ENCODE results near the gene FZD8. TPM values are rescaled to one million over a fixed set of nuclear protein-coding genes. Genes with fewer than 3 reads are reported as not detected.

The FZD8 gene
- total and polyA plus RNA-seq, 4 donors, result 6.5 to 20.8 (median 7.6) TPM

DNA sequence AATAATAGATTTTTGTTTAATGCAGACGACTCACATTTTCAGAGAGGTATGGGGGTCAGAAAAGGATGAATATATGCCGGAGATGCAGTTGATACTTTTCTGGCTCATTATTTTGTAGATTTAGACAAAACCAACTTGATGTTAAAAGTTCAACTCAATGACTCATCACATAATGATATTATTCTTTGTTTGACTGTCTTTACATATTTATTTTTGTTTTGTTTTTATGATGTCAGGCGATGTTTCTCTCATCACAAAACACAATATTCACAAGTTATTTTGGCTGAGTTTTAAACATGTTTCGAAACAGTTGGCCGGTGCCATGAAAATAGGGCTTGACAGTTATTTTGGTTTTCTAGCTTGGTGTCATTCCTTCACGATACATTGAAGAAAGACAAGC, 35.7 kb downstream of the FZD8 start:
- no peak overlapping the region for H3K4me3 ChIP-seq
- peaks cover 0 to 12% (median 4%) of the 10 kb centered on the region in 3 donors for H3K27me3 ChIP-seq (ENCODE audit: control insufficient read depth in 3 of 3, insufficient read depth in 3 of 3, low read length in 2 of 3)
- TF ChIP-seq, protein P1, sequence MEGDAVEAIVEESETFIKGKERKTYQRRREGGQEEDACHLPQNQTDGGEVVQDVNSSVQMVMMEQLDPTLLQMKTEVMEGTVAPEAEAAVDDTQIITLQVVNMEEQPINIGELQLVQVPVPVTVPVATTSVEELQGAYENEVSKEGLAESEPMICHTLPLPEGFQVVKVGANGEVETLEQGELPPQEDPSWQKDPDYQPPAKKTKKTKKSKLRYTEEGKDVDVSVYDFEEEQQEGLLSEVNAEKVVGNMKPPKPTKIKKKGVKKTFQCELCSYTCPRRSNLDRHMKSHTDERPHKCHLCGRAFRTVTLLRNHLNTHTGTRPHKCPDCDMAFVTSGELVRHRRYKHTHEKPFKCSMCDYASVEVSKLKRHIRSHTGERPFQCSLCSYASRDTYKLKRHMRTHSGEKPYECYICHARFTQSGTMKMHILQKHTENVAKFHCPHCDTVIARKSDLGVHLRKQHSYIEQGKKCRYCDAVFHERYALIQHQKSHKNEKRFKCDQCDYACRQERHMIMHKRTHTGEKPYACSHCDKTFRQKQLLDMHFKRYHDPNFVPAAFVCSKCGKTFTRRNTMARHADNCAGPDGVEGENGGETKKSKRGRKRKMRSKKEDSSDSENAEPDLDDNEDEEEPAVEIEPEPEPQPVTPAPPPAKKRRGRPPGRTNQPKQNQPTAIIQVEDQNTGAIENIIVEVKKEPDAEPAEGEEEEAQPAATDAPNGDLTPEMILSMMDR (IDR thresholded peaks at IDR 0.05; ENCODE audit: control extremely low read depth, extremely low read depth), result no peak
- no peak overlapping the region for H3K9ac ChIP-seq (ENCODE audit: insufficient read depth in 1 of 2, low read length in 2 of 2)
- H3K9me3 ChIP-seq (ENCODE audit: control insufficient read depth in 4 of 4, insufficient read depth in 3 of 4, low read length in 3 of 4), result peaks cover 0 to 14% (median 0%) of the 10 kb centered on the region in 4 donors
- no peaks in the 10 kb centered on the region for H3K36me3 ChIP-seq (ENCODE audit: control insufficient read depth in 4 of 4, insufficient read depth in 4 of 4, low read length in 4 of 4)
- DNase-seq (peak; percentile 43 to 92 (median 89)), ATAC-seq (ENCODE audit: insufficient read depth, low FRiP score) (no peak)
- peaks cover 0 to 18% (median 3%) of the 10 kb centered on the region in 5 donors for H3K4me1 ChIP-seq (ENCODE audit: control insufficient read depth in 5 of 5, insufficient read depth in 5 of 5, low read length in 5 of 5)
- H3K27ac ChIP-seq (ENCODE audit: low read depth in 1 of 2, low read length in 1 of 2), result no peak overlapping the region
- 81 to 88% methylated on average over 6 of the region's 6 CpGs for WGBS, 2 donors

DNA sequence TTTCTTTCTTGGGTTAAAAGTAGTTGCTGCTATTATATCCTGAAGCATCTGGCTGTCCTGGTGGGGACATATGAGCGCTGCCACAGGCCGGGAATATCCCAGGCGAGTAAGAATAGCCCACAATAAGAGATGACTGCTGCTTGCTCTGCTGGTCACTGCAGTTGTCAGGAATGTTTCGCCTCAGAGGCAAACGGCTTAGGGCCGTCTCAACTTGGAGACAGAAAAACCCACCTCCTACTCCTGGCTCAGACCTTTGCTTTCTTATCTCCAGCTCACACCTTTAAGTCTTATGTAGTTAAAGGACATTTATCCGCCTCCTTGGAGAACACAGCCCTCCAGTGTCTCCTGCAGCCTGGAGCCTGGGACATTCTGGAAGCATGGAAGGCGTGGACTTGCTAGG, 36.9 kb downstream of the FZD8 start, which contains the start of gene GJD4:
GJD4 (plus strand) TSS at position 151 of the 400 bp plus-strand sequence; CDS start at position 378, 227 bp downstream.
- WGBS, 2 donors, result 61 to 71% methylated on average over 8 of the region's 8 CpGs
- peaks cover 0 to 18% (median 3%) of the 10 kb centered on the region in 5 donors for H3K4me1 ChIP-seq (ENCODE audit: control insufficient read depth in 5 of 5, insufficient read depth in 5 of 5, low read length in 5 of 5)

DNA sequence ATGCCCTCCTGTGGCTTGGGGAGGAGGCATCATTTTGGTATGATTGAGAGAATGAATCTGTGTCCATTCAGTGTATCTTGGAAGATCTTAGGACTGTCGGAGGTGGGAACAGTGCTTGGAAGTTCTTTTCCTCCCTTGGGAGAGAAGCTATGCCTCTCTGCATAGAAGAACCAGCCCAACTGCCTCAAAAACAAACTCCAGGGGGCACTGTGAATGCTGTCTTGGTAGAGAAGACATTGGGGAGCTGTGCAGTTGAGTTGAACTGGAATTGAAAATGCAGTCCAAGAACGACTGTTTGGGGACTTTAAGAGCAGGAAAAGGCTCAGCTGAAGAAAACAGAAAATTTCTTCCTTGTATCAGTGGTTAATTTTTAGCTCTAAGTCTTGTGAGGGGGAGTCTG, 41.9 kb downstream of the FZD8 start:
- H3K9me3 ChIP-seq (ENCODE audit: control insufficient read depth in 4 of 4, insufficient read depth in 3 of 4, low read length in 3 of 4), result peaks cover 0 to 7% (median 0%) of the 10 kb centered on the region in 4 donors
- ATAC-seq (ENCODE audit: insufficient read depth, low FRiP score), result no peak
- 61 to 90% methylated on average over 2 of the region's 2 CpGs for WGBS, 2 donors
- TF ChIP-seq, protein P1 (IDR thresholded peaks at IDR 0.05; ENCODE audit: control extremely low read depth, extremely low read depth), result no peak
- H3K27ac ChIP-seq (ENCODE audit: low read depth in 1 of 2, low read length in 1 of 2), result no peak overlapping the region
- no peak for DNase-seq
- no peaks in the 10 kb centered on the region for H3K36me3 ChIP-seq (ENCODE audit: control insufficient read depth in 4 of 4, insufficient read depth in 4 of 4, low read length in 4 of 4)
- no peak overlapping the region for H3K4me3 ChIP-seq
- H3K9ac ChIP-seq (ENCODE audit: insufficient read depth in 1 of 2, low read length in 2 of 2), result no peak overlapping the region
- H3K27me3 ChIP-seq (ENCODE audit: control insufficient read depth in 3 of 3, insufficient read depth in 3 of 3, low read length in 2 of 3), result peaks cover 0 to 8% (median 0%) of the 10 kb centered on the region in 3 donors
- H3K4me1 ChIP-seq (ENCODE audit: control insufficient read depth in 5 of 5, insufficient read depth in 5 of 5, low read length in 5 of 5), result no peaks in the 10 kb centered on the region

More for the DNA sequence above, 36.9 kb downstream of the FZD8 start, which contains the start of gene GJD4:
- Histone ChIP-seq H3K4me3 (no peak within 1 kb of the TSS), H3K9me3 (ENCODE audit: control insufficient read depth in 4 of 4, insufficient read depth in 3 of 4, low read length in 3 of 4) (peaks cover 0 to 14% (median 0%) of the 10 kb centered on the region in 4 donors), H3K9ac (ENCODE audit: insufficient read depth in 1 of 2, low read length in 2 of 2) (no peak within 1 kb of the TSS), H3K36me3 (ENCODE audit: control insufficient read depth in 4 of 4, insufficient read depth in 4 of 4, low read length in 4 of 4) (no peaks in the 10 kb centered on the region), H3K27ac (ENCODE audit: low read depth in 1 of 2, low read length in 1 of 2) (no peak within 1 kb of the TSS), H3K27me3 (ENCODE audit: control insufficient read depth in 3 of 3, insufficient read depth in 3 of 3, low read length in 2 of 3) (peaks cover 0 to 12% (median 1%) of the 10 kb centered on the region in 3 donors)
- ATAC-seq (ENCODE audit: insufficient read depth, low FRiP score) (no peak), DNase-seq (peak in 1 of 3 donors; percentile 12)
- TF ChIP-seq, protein P1 (IDR thresholded peaks at IDR 0.05; ENCODE audit: control extremely low read depth, extremely low read depth), result no peak

DNA sequence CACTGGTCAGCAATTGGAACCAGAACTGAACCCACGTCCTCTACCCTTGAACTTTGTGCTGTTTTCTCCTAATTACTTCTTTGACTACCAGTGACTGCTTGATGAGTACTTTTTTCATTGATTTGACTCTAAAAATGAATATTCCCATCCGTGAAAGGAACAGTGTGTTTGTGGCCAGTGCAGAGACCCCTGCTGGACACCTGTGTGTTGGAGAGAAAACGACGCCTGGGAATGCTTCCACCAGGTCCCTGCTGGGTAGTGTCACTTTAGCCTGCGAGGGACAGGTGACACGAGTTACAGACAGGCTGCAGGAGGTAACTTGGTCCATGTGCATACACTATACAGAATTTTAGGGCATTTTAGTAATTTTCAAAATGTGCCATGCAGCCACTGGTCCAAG, 43.7 kb downstream of the FZD8 start:
- Histone ChIP-seq H3K9ac (ENCODE audit: insufficient read depth in 1 of 2, low read length in 2 of 2) (no peak overlapping the region), H3K27me3 (ENCODE audit: control insufficient read depth in 3 of 3, insufficient read depth in 3 of 3, low read length in 2 of 3) (no peaks in the 10 kb centered on the region), H3K9me3 (ENCODE audit: control insufficient read depth in 4 of 4, insufficient read depth in 3 of 4, low read length in 3 of 4) (peaks cover 0 to 7% (median 0%) of the 10 kb centered on the region in 4 donors), H3K4me1 (ENCODE audit: control insufficient read depth in 5 of 5, insufficient read depth in 5 of 5, low read length in 5 of 5) (peaks cover 0 to 1% (median 0%) of the 10 kb centered on the region in 5 donors), H3K4me3 (no peak overlapping the region), H3K27ac (ENCODE audit: low read depth in 1 of 2, low read length in 1 of 2) (no peak overlapping the region), H3K36me3 (ENCODE audit: control insufficient read depth in 4 of 4, insufficient read depth in 4 of 4, low read length in 4 of 4) (no peaks in the 10 kb centered on the region)
- ATAC-seq (ENCODE audit: insufficient read depth, low FRiP score), result no peak
- 44 to 53% methylated on average over 6 of the region's 6 CpGs for WGBS, 2 donors
- TF ChIP-seq, protein P1 (IDR thresholded peaks at IDR 0.05; ENCODE audit: control extremely low read depth, extremely low read depth), result no peak
- DNase-seq, result no peak

Measured in lung (tissue), 12 donors.